Activated T-cell treated with anti-CD3 and anti-CD28 coated beads for 24 hours (primary cell): ENCODE results near the gene LRRC2.

Experiments
- DNase-seq: peaks from one replicate; pipeline ENCODE4 v3.0.0-alpha.2; 2020; ENCODE audit warnings: low read depth

The LRRC2 gene

GRCh38 chr3:46479021-46479420 lies 87.1 kb downstream of the LRRC2 start:
- no peak for DNase-seq

GRCh38 chr3:46478341-46478740 lies 87.8 kb downstream of the LRRC2 start:
- DNase-seq: no peak

- DNase-seq: no peak
Observed at GRCh38 chr3:46477756-46478155, 88.3 kb downstream of the LRRC2 start.

GRCh38 chr3:46477145-46477544 lies 89.0 kb downstream of the LRRC2 start:
- no peak for DNase-seq

GRCh38 chr3:46472736-46473135 lies 93.4 kb downstream of the LRRC2 start:
- no peak for DNase-seq

- DNase-seq: no peak
Observed at GRCh38 chr3:46471371-46471914, 94.7 kb downstream of the LRRC2 start.

GRCh38 chr3:46470831-46471230 lies 95.3 kb downstream of the LRRC2 start:
- DNase-seq: no peak

- no peak for DNase-seq
Observed at GRCh38 chr3:46469680-46470357, 96.3 kb downstream of the LRRC2 start.

- DNase-seq: no peak
Observed at GRCh38 chr3:46468753-46469600, 97.1 kb downstream of the LRRC2 start.

GRCh38 chr3:46467562-46467961 lies 98.5 kb downstream of the LRRC2 start:
- DNase-seq: no peak

- no peak for DNase-seq
Observed at GRCh38 chr3:46466871-46467403, 99.2 kb downstream of the LRRC2 start.

GRCh38 chr3:46466273-46466672 lies 99.8 kb downstream of the LRRC2 start:
- DNase-seq: no peak
